Cardiac fibroblast (primary cell): ENCODE data around the gene FBN1.

Experiments used
- DNase-seq, 2 donors: peaks; one replicate each; pipeline versions ENCODE4 v3.0.0 to v3.0.0-alpha.2; 2010; ENCODE audit warnings: low read depth in 2 of 2
- H3K4me3 ChIP-seq, 2 donors: replicated peaks in 1 of 2; 1 replicate in 1 of 2; 2 replicates in 1 of 2; pipeline ENCODE4 v1.5.1; 2011; ENCODE audit warnings: low read depth in 2 of 2, low read length in 2 of 2, mild to moderate bottlenecking in 2 of 2, moderate library complexity in 1 of 2
- TF ChIP-seq, protein P1 (sequence below): IDR thresholded peaks from one replicate; pipeline ENCODE4 v1.5.1; 2011; ENCODE audit warnings: low read depth, mild to moderate bottlenecking, low read length, inconsistent platforms

FBN1 gene

DNA sequence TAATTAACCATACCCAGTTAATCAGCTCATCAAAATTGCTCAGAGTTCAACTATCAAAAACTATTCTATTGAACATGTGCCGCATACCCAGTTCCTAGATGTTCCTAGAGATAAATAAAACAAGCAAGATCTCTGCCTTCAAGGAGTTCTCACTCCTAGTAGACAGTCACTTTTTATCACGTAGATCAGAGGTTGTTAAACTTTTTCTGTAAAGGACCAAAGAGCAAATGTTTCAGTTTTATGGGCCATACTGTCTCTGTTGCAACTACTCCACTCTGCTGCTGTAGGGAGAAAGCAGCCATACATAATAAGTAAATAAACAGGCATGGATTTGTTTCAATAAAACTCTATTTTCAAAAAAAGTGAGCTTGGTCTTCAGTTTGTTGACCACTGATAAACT is 7.9 kb downstream of the FBN1 start:
- TF ChIP-seq, protein P1, sequence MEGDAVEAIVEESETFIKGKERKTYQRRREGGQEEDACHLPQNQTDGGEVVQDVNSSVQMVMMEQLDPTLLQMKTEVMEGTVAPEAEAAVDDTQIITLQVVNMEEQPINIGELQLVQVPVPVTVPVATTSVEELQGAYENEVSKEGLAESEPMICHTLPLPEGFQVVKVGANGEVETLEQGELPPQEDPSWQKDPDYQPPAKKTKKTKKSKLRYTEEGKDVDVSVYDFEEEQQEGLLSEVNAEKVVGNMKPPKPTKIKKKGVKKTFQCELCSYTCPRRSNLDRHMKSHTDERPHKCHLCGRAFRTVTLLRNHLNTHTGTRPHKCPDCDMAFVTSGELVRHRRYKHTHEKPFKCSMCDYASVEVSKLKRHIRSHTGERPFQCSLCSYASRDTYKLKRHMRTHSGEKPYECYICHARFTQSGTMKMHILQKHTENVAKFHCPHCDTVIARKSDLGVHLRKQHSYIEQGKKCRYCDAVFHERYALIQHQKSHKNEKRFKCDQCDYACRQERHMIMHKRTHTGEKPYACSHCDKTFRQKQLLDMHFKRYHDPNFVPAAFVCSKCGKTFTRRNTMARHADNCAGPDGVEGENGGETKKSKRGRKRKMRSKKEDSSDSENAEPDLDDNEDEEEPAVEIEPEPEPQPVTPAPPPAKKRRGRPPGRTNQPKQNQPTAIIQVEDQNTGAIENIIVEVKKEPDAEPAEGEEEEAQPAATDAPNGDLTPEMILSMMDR, result no peak
- H3K4me3 ChIP-seq, result no peak overlapping the region
- DNase-seq, result no peak

DNA sequence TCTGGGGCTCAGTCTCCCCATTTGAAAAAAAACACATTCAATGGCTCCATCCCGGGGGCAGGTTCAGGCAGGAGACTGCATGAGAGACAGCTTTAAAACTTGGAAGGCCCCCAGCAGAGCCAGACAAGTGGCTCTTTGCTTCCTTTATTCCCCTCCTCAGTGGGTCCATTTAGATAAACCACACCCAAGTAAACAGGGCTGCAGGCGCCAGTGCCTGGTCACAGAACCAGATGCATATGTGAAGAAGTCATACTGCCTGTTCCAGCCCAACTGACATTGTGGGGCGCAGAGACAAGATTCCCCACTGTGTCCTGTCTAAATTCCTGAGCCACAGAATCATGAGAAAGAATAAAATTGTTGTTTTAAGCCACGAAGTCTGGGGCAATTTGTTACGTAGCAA is 9.0 kb downstream of the FBN1 start:
- DNase-seq, result peak in 1 of 2 donors; percentile 52
- TF ChIP-seq, protein P1, result no peak

DNA sequence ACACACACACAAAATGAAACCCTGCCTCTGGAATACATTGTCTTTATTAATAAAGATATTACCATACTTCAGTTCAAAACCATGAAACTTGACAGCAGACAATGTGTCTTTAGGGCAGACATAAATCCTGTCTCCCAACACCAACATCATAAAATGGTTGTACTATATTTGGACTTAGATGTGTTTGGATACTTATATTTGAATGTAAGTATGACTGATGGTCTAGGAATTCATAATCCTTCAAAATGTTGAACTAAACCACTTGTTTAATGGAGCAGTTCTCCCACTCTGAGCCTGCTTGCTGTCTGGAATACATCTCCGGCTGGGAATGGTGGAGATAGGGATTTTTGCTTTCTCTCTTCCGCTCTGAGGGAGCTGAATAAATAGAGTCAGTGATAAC is 10.6 kb downstream of the FBN1 start:
- no peak overlapping the region for H3K4me3 ChIP-seq
- TF ChIP-seq, protein P1, result no peak
- peak; percentile 50 to 57 for DNase-seq

More for the DNA sequence above, 9.0 kb downstream of the FBN1 start:
- no peak overlapping the region for H3K4me3 ChIP-seq

DNA sequence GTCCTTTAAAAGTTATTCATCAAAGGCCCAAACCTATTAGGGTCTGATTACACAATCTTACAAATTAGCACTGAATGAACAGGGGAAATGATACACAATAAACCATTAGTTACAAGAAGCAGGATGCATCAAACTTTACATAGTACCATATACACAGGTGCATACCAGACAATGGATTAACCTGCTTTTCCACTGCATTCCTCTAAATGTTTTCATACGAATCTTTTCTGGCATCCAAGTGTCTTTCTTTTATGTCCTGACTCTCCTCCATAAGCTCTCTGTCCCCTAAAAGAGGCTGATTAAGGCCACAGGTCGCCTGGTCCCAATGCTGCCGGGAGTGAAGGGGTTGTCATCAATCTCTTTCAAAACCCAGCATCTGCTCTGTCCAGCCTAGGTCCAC is 11.4 kb downstream of the FBN1 start:
- TF ChIP-seq, protein P1, result no peak
- H3K4me3 ChIP-seq, result no peak overlapping the region
- no peak for DNase-seq

DNA sequence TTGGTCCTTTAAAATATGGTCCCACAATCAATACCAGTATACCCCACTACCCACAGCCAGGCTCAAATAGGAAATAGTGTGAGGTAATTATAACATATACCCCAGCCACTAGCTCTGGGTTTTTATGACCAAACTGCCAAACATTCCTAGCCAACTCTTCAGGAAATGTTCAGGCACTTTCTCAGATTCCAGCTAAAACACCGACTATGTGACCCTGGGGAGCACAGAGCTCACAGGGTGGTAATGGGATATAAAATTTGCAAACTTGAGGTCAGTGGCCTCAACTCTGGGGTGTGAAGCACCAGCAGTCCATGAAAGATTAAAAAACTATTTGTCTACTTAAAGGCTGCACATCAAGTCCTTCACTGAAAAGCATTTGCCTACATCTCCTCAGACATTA is 12.9 kb downstream of the FBN1 start:
- TF ChIP-seq, protein P1, result no peak
- peak in 1 of 2 donors; percentile 38 for DNase-seq
- no peak overlapping the region for H3K4me3 ChIP-seq

DNA sequence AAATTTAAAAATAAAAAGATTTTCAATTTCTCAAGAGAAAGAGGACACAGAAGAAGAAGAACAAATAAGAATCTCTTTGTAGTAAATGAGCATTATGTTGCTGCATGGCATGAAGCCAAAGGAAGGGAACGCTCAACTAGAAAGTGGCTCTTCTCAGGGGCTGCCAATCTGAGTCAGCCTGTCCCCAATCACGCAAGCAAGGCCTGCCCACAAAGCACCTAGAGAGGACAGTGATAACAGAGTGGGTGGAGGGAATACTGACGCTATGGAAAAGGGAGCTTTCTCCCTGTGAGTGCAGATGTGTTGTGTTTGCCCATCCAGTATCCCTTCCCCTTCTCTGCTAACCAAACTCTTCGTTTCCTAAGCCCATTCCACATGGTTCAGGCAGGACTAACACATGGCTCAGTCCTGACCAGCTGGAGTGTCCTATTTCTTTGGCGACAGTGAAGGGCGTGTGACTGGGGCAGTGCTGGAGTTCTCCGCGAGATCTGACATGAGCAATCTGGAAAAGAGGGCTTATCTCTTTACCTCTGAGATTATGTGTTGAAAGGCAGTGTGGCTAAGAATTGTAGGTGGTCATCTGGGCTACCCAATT is 14.2 kb downstream of the FBN1 start:
- no peak overlapping the region for H3K4me3 ChIP-seq
- peak; percentile 52 to 64 for DNase-seq
- TF ChIP-seq, protein P1, result no peak

DNA sequence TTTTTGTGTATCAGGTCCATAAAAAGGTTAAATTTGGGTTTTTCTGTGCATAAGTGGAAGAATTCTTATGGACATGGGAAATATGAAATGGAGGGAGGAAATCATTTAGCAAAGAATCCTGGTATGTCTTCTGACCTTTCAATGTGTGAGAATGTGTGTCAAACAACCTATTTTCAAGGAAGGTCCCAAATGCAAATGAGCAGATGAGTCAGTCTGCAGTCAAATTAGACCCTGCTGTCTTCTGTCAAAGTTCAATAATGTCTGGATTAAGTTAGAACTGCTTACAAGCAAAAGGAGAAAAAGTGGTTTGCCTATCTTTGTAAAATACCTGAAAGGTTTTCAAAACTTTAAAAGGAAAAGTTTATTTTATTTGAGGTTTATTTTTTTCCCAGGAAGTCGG is 15.3 kb downstream of the FBN1 start:
- DNase-seq, result no peak
- TF ChIP-seq, protein P1, result no peak
- no peak overlapping the region for H3K4me3 ChIP-seq
